ENCODE results near the gene MRGPRE.

Gene MRGPRE

GRCh38 chr11:3196161-3197043, 35.8 kb downstream of the MRGPRE start:
- no peak overlapping the region for H3K4me3 ChIP-seq (ENCODE audit: insufficient read depth, low read depth, low read length)
- H3K4me1 ChIP-seq (ENCODE audit: control insufficient read depth, insufficient read depth, low read length), result peaks cover 6% of the 10 kb centered on the region
- H3K9me3 ChIP-seq (ENCODE audit: control insufficient read depth, low read length), result no peaks in the 10 kb centered on the region
- no peak overlapping the region for H3K27ac ChIP-seq (ENCODE audit: insufficient read depth, low read depth, low read length, poor library complexity, severe bottlenecking)
- 79 to 82% methylated on average over 23 of the region's 23 CpGs for WGBS, 2 experiments
- H3K36me3 ChIP-seq (ENCODE audit: control insufficient read depth, insufficient read depth, low read length), result no peaks in the 10 kb centered on the region
- peaks cover 1% of the 10 kb centered on the region for H3K27me3 ChIP-seq (ENCODE audit: control insufficient read depth, insufficient read depth, low read length, poor library complexity, severe bottlenecking)

DNA sequence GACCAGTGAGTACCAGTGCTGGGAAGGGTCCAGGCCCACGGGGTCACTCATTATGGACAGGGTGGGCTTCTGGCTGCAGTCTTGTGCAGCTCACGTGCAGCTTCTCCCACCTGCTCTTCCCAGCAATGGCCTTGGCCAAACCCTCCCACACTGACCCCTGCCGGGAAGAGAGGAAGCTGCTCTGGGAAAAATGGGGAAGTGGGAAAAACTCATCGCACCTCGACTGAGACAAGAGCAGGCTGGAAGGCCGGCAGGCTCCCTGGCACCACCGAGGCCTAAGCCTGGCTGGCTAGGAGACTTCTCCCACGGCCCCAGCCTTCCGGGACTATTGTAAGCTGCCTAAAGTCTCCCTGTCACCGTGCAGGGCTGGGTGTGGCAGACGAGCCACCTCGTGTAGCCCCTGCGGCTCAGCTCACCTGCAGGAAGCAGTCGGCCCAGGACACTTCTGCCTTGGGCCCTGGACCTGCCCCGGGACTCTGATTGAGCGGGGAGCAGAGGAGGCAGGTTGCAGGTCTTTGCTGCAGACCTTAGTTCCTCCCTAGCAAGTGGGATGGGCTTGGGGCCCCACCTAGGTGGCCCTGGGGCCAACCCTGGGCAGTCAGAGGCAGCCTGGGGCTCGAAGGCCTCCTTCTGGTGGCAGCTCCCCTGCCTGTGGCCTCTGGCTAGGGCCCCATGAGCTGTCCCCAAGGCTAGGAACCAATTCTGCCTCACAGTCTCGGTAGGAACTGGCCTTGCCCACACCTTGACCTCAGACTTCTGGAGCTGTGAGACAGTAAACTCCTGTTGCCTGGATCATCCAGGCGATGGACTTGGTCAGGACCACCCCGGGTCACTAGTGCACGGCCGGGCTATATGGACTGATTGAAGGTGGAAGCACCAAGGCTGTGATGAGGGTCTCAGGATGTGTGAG, 36.7 kb downstream of the MRGPRE start:
- WGBS, 2 experiments, result 83 to 84% methylated on average over 22 of the region's 22 CpGs
- H3K27ac ChIP-seq (ENCODE audit: insufficient read depth, low read depth, low read length, poor library complexity, severe bottlenecking), result no peak overlapping the region
- H3K4me3 ChIP-seq (ENCODE audit: insufficient read depth, low read depth, low read length), result no peak overlapping the region
- no peaks in the 10 kb centered on the region for H3K36me3 ChIP-seq (ENCODE audit: control insufficient read depth, insufficient read depth, low read length)
- H3K9me3 ChIP-seq (ENCODE audit: control insufficient read depth, low read length), result no peaks in the 10 kb centered on the region
- H3K27me3 ChIP-seq (ENCODE audit: control insufficient read depth, insufficient read depth, low read length, poor library complexity, severe bottlenecking), result no peaks in the 10 kb centered on the region
- peaks cover 6% of the 10 kb centered on the region for H3K4me1 ChIP-seq (ENCODE audit: control insufficient read depth, insufficient read depth, low read length)

DNA sequence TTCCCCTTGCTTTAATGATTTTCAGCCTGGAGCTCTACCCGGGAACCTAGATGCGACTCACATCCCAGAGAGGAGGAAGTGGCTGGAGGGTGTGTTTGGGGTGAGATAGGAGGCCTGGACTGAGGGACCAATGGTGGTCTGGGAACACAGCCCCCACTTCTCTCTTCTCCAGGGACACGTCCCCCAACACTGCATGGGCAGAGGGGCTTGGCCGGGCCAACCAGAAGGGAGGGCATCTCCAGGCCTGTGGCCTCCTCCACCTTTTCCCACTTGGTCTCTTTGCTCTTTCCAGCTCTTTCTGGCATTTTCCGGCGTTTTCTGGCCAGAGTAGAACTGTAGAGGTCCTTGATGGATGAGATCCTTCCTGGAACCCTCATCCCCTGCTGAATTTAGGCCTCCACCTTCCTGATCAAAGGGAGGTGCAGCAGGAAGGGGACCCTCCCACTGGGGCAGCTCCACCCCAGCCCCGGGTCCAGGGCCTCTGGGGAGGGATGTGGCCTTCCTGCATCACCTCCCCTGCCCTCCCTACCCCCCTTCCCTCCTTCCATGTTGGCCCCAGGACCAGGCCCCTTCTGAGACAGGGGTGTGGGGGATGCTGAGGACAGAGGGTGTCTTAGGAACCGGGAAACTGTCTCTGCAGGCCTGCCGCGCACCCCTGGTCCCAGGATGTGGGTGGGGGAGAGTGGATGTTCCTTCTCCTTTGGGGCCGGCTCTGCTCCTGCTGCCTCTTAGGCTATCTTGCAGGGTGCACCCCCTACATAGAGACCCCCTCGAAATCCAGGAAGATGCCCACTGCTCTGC, 38.0 kb downstream of the MRGPRE start:
- Histone ChIP-seq H3K36me3 (ENCODE audit: control insufficient read depth, insufficient read depth, low read length) (no peaks in the 10 kb centered on the region), H3K4me3 (ENCODE audit: insufficient read depth, low read depth, low read length) (no peak overlapping the region), H3K9me3 (ENCODE audit: control insufficient read depth, low read length) (no peaks in the 10 kb centered on the region), H3K4me1 (ENCODE audit: control insufficient read depth, insufficient read depth, low read length) (peaks cover 11% of the 10 kb centered on the region), H3K27ac (ENCODE audit: insufficient read depth, low read depth, low read length, poor library complexity, severe bottlenecking) (no peak overlapping the region), H3K27me3 (ENCODE audit: control insufficient read depth, insufficient read depth, low read length, poor library complexity, severe bottlenecking) (no peaks in the 10 kb centered on the region)
- whole genome bisulfite sequencing, 2 experiments, result 90 to 92% methylated on average over 12 of the region's 12 CpGs

DNA sequence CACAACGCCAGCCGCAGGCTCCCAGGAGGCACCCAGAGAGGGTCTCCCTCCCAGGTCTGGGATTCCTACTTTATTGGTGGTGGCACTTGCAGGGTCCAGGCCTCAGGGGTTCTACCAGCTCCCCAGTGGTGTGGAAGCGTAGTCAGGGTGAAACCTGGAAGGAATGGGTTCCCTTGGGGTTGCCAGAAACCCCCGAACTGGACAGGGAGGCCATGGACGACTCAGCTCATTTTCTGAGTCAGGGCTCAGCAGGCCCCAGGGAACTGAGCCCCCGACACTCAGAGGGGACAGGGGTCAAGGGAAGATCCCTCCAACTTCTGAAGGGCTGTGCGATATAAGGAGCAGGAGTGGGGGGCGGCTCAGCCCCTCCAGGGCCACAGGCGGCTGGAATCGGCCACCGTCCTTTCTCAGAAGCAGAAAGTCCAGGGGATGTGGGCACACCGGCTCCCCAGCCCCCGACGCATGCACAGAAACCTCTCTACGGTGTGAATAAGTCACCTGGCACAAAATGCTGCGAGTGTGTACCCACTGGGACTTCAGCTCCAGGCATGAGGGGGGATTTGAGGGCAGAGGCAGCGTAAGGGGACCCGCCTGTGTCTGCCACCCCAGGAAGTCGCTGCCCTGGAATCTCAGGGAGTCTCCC, 38.7 kb downstream of the MRGPRE start:
- H3K27ac ChIP-seq (ENCODE audit: insufficient read depth, low read depth, low read length, poor library complexity, severe bottlenecking), result no peak overlapping the region
- no peaks in the 10 kb centered on the region for H3K36me3 ChIP-seq (ENCODE audit: control insufficient read depth, insufficient read depth, low read length)
- H3K9me3 ChIP-seq (ENCODE audit: control insufficient read depth, low read length), result no peaks in the 10 kb centered on the region
- H3K4me1 ChIP-seq (ENCODE audit: control insufficient read depth, insufficient read depth, low read length), result peaks cover 16% of the 10 kb centered on the region
- WGBS, 2 experiments, result 84 to 85% methylated on average over 19 of the region's 19 CpGs
- H3K27me3 ChIP-seq (ENCODE audit: control insufficient read depth, insufficient read depth, low read length, poor library complexity, severe bottlenecking), result no peaks in the 10 kb centered on the region
- H3K4me3 ChIP-seq (ENCODE audit: insufficient read depth, low read depth, low read length), result no peak overlapping the region

- H3K4me1 ChIP-seq (ENCODE audit: control insufficient read depth, insufficient read depth, low read length), result peaks cover 16% of the 10 kb centered on the region
- 87 to 91% methylated on average over 14 of the region's 14 CpGs for WGBS, 2 experiments
- H3K36me3 ChIP-seq (ENCODE audit: control insufficient read depth, insufficient read depth, low read length), result no peaks in the 10 kb centered on the region
- H3K4me3 ChIP-seq (ENCODE audit: insufficient read depth, low read depth, low read length), result no peak overlapping the region
- H3K27me3 ChIP-seq (ENCODE audit: control insufficient read depth, insufficient read depth, low read length, poor library complexity, severe bottlenecking), result no peaks in the 10 kb centered on the region
- no peaks in the 10 kb centered on the region for H3K9me3 ChIP-seq (ENCODE audit: control insufficient read depth, low read length)
- H3K27ac ChIP-seq (ENCODE audit: insufficient read depth, low read depth, low read length, poor library complexity, severe bottlenecking), result no peak overlapping the region
Observed at GRCh38 chr11:3192511-3193372, 39.5 kb downstream of the MRGPRE start.

DNA sequence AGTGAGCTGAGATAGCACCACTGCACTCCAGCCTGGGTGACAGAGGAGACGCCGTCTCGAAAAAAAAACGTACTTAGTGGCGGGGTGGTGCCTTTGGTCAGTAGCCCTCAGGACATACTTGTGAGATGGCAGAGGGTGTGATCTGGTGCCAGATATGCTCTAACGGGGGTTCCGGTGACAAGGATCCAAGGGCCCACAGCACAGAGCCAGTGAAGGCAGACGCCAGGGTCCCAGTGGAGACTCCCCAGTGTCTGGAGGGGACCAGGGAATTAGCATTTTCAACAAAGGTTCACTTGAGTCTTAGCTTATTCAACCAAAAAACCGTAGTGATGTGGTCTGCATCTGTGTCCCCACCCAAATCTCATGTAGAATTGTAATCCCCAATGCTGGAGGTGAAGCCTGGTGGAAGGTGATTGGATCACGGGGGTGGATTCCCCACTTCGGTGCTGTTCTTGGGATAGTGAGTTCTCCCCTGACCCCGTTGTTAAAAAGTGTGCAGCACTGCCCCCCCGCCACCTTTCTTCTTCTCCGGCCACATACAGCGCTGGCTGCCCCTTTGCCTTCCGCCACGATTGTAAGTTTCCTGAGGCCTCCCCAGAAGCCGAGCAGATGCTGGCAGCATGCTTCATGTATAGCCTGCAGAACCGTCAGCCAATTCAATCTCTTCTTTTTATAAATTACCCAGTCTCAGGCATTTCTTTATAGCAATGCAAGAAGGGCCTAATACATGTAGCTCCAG, 40.5 kb downstream of the MRGPRE start:
- Histone ChIP-seq H3K4me3 (ENCODE audit: insufficient read depth, low read depth, low read length) (no peak overlapping the region), H3K27ac (ENCODE audit: insufficient read depth, low read depth, low read length, poor library complexity, severe bottlenecking) (no peak overlapping the region), H3K27me3 (ENCODE audit: control insufficient read depth, insufficient read depth, low read length, poor library complexity, severe bottlenecking) (no peaks in the 10 kb centered on the region), H3K4me1 (ENCODE audit: control insufficient read depth, insufficient read depth, low read length) (peaks cover 16% of the 10 kb centered on the region), H3K9me3 (ENCODE audit: control insufficient read depth, low read length) (no peaks in the 10 kb centered on the region), H3K36me3 (ENCODE audit: control insufficient read depth, insufficient read depth, low read length) (no peaks in the 10 kb centered on the region)
- WGBS, 2 experiments, result 94 to 96% methylated on average over 19 of the region's 19 CpGs

DNA sequence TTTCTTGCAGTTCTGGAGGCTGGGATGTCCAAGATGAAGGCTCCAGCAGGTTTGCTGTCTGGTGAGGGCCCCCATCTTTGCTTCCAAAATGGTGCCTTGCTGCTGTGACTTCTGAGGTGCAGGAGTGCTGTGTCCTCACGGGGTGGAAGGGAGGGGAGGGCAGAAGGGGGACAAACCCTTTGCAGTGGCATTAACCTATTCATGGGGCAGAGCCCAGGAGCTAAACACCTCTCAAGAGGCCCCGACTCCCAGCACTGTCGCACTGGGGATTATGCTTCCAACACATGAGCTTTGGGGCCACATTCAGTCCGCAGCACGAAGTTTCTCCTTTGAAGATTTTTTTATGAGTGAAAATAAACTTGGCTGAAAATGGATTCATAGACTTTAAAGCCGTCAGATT, 41.6 kb downstream of the MRGPRE start:
- Histone ChIP-seq H3K4me1 (ENCODE audit: control insufficient read depth, insufficient read depth, low read length) (peaks cover 16% of the 10 kb centered on the region), H3K27me3 (ENCODE audit: control insufficient read depth, insufficient read depth, low read length, poor library complexity, severe bottlenecking) (no peaks in the 10 kb centered on the region), H3K36me3 (ENCODE audit: control insufficient read depth, insufficient read depth, low read length) (no peaks in the 10 kb centered on the region), H3K4me3 (ENCODE audit: insufficient read depth, low read depth, low read length) (no peak overlapping the region), H3K27ac (ENCODE audit: insufficient read depth, low read depth, low read length, poor library complexity, severe bottlenecking) (no peak overlapping the region), H3K9me3 (ENCODE audit: control insufficient read depth, low read length) (no peaks in the 10 kb centered on the region)
- WGBS, 2 experiments, result 75 to 76% methylated on average over 6 of the region's 6 CpGs

DNA sequence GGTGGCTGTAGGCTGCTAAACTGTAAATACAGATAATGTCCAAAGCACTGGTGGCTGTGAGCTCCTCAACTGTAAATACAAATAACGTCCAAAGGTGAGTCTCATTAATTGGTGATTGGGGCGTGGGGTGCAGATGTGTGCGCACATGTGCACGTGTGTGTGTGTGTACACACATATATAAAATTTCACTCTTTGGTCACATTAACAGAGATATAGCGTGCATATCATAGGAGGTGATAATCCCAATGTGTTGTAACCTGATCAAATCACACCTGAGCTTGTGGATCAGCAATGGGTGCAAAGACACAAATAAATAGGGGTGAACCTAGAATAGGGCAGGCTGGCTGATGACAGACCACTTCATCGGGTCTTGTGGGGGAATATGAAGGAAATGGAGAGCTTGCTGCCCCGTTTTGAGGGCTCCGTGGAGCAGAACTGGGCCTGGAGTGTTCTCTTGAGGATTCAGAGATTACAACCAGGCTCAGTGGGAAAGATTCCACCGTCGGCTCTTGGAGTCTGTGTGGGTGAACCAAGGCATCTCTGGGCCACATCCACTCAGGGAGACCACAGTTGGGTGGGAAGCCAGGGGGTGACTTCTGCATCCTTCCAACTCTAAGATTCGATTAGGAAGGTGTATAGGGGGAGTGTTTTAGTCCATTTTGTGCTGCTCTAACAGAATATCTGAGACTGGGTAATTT, 42.2 kb downstream of the MRGPRE start:
- no peak overlapping the region for H3K4me3 ChIP-seq (ENCODE audit: insufficient read depth, low read depth, low read length)
- H3K36me3 ChIP-seq (ENCODE audit: control insufficient read depth, insufficient read depth, low read length), result no peaks in the 10 kb centered on the region
- peaks cover 16% of the 10 kb centered on the region for H3K4me1 ChIP-seq (ENCODE audit: control insufficient read depth, insufficient read depth, low read length)
- H3K9me3 ChIP-seq (ENCODE audit: control insufficient read depth, low read length), result no peaks in the 10 kb centered on the region
- 91 to 96% methylated on average over 8 to 11 of the region's 11 CpGs for WGBS, 2 experiments
- H3K27ac ChIP-seq (ENCODE audit: insufficient read depth, low read depth, low read length, poor library complexity, severe bottlenecking), result no peak overlapping the region
- H3K27me3 ChIP-seq (ENCODE audit: control insufficient read depth, insufficient read depth, low read length, poor library complexity, severe bottlenecking), result no peaks in the 10 kb centered on the region

Measured in ectodermal cell (in vitro differentiated cells).